ENCODE data around the gene SCRN2.

DNA sequence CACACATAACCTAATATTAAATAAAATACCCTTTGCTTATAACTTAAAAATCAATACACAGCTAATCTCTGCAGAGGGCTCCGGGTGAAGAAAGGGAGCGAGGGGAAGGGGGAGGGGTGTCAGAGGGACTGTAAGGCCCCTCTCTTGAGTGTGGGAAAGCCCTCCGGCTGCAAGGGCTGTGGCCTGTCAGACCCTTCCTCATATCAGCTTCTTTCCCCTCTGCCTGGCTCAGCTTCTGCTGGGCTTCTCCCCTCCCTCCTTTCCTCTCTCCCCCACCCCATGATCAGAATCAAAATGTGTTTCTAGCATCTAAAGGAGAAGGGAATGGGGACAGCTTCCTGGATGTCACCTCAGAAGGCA lies 4.6 kb upstream of the SCRN2 start:
- TF ChIP-seq, protein P1, sequence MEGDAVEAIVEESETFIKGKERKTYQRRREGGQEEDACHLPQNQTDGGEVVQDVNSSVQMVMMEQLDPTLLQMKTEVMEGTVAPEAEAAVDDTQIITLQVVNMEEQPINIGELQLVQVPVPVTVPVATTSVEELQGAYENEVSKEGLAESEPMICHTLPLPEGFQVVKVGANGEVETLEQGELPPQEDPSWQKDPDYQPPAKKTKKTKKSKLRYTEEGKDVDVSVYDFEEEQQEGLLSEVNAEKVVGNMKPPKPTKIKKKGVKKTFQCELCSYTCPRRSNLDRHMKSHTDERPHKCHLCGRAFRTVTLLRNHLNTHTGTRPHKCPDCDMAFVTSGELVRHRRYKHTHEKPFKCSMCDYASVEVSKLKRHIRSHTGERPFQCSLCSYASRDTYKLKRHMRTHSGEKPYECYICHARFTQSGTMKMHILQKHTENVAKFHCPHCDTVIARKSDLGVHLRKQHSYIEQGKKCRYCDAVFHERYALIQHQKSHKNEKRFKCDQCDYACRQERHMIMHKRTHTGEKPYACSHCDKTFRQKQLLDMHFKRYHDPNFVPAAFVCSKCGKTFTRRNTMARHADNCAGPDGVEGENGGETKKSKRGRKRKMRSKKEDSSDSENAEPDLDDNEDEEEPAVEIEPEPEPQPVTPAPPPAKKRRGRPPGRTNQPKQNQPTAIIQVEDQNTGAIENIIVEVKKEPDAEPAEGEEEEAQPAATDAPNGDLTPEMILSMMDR (conservative IDR thresholded peaks at IDR 0.05; ENCODE audit: low read depth in 2 of 2) = no peak
- TF ChIP-seq, protein P2, sequence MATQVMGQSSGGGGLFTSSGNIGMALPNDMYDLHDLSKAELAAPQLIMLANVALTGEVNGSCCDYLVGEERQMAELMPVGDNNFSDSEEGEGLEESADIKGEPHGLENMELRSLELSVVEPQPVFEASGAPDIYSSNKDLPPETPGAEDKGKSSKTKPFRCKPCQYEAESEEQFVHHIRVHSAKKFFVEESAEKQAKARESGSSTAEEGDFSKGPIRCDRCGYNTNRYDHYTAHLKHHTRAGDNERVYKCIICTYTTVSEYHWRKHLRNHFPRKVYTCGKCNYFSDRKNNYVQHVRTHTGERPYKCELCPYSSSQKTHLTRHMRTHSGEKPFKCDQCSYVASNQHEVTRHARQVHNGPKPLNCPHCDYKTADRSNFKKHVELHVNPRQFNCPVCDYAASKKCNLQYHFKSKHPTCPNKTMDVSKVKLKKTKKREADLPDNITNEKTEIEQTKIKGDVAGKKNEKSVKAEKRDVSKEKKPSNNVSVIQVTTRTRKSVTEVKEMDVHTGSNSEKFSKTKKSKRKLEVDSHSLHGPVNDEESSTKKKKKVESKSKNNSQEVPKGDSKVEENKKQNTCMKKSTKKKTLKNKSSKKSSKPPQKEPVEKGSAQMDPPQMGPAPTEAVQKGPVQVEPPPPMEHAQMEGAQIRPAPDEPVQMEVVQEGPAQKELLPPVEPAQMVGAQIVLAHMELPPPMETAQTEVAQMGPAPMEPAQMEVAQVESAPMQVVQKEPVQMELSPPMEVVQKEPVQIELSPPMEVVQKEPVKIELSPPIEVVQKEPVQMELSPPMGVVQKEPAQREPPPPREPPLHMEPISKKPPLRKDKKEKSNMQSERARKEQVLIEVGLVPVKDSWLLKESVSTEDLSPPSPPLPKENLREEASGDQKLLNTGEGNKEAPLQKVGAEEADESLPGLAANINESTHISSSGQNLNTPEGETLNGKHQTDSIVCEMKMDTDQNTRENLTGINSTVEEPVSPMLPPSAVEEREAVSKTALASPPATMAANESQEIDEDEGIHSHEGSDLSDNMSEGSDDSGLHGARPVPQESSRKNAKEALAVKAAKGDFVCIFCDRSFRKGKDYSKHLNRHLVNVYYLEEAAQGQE (IDR thresholded peaks at IDR 0.05; ENCODE audit: unreplicated experiment) = no peak
- TF ChIP-seq EZH2phosphoT487 (IDR thresholded peaks at IDR 0.05; ENCODE audit: unreplicated experiment) (no peak), EZH2 (IDR thresholded peaks at IDR 0.05; ENCODE audit: low read depth, unreplicated experiment) (no peak), POLR2AphosphoS5 (IDR thresholded peaks at IDR 0.05; ENCODE audit: low read depth) (no peak), NANOG (IDR thresholded peaks at IDR 0.05; ENCODE audit: borderline replicate concordance) (no peak), ZNF331 (CRISPR knock-in tag; IDR thresholded peaks at IDR 0.05; ENCODE audit: low read depth) (no peak), ZNF114 (CRISPR knock-in tag; IDR thresholded peaks at IDR 0.05) (no peak), STAT1 (IDR thresholded peaks at IDR 0.05; ENCODE audit: unreplicated experiment) (no peak), CREB1 (CRISPR knock-in tag; IDR thresholded peaks at IDR 0.05; ENCODE audit: low read depth) (no peak)
- TF ChIP-seq, protein P3, sequence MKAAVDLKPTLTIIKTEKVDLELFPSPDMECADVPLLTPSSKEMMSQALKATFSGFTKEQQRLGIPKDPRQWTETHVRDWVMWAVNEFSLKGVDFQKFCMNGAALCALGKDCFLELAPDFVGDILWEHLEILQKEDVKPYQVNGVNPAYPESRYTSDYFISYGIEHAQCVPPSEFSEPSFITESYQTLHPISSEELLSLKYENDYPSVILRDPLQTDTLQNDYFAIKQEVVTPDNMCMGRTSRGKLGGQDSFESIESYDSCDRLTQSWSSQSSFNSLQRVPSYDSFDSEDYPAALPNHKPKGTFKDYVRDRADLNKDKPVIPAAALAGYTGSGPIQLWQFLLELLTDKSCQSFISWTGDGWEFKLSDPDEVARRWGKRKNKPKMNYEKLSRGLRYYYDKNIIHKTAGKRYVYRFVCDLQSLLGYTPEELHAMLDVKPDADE (IDR thresholded peaks at IDR 0.05) = no peak
